GM18498 (cell line): ENCODE measurements around the gene KIAA1217.
A peak's percentile ranks its signal among the peaks of the same experiment; 100 is the strongest.

Source experiments
- ATAC-seq: cut with Tn5 transposase; IDR thresholded peaks from one replicate; pipeline ENCODE4 v1.9.1; 2021; ENCODE audit warnings: mild to moderate bottlenecking, moderate library complexity; ENCODE audit not compliant: unreplicated experiment

The KIAA1217 gene

DNA sequence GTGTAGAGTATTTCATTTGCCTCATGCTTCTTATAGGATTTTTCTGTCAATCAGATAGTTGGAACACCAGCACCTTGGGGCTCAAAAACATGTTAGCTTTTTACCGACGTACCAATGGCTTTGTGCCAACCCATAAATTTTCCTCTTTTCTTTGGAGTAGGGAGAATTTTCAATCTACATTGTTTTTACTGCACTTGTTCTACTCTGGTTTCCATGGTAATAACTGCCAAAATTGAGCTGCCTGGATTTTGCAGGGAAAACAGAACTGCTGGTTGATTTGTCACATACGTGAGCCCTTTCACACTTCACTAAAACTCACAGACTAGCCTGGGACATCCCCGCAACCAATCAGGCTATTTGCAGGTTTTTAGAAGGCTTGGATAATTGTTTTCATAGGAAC is 325.0 kb downstream of the KIAA1217 start:
- ATAC-seq: no peak

DNA sequence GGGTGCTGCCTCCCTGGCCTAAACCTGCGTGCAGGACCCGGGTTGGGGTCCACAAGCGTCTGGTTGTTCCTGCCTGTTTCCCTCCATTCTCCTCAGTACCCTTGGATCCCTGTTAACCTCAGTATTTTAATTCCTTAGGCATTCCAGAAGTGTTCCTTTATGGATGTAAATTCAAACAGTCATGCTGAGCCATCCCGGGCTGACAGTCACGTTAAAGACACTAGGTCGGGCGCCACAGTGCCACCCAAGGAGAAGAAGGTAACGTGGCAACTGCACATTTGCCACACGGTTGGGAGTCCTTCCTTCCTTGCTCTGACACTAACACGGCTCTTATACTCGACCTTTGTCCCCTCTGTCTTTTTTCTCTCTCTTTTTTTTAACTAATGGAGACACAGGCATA is 327.7 kb downstream of the KIAA1217 start:
- ATAC-seq: no peak

DNA sequence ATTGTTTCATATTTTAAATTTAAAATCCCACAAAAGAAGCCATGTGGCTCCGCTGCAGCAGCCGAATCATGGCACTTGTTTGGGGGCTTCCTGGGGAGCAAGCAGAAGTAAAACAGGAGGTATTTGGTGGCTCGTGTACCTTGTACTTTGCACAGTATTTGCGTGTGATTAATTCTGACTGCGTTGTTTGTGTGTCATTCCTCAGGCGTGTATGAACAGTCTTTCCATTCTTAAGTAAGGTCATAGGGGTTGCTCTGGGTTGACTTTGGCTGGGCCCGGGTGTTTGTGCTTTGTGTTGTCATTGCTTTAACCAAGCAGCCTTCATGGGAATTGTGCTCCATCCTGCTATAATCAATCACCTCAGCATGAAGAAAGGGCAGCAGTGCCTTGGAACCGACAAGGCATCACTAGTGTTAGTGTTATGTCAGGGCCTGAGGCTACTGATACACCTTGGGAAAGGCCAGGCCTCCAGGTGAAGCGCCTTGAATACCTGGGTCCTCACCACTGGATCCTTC is 332.4 kb downstream of the KIAA1217 start:
- ATAC-seq: no peak

DNA sequence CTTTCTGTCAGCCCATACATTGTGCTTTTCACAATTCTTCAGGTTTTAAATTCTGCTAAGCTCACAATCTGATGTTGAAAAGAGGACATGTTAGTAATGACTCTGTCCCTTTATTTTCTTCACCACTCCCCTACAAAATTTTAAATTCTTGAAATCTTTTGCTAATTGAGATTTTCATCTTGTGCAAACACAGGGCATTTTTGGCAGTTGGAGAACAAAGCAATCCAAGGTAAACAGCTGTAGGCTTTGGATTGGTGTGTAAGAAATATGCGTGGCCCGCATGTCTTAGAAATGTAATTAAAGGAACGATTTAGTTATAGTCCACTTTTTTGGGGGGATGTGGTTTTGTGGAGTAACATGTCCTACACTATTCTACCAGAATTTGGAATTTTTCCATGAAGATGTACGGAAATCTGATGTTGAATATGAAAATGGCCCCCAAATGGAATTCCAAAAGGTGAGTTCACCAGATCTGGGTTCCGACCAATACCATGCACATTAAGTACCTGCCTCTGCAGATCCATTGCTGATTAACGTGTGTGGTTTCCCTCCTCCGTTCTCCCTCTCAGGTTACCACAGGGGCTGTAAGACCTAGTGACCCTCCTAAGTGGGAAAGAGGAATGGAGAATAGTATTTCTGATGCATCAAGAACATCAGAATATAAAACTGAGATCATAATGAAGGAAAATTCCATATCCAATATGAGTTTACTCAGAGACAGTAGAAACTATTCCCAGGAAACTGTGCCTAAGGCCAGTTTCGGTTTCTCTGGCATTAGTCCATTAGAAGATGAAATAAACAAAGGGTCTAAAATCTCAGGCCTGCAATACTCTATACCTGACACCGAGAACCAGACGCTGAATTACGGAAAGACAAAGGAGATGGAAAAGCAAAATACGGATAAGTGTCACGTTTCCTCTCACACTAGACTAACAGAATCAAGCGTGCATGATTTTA is 333.7 kb downstream of the KIAA1217 start:
- no peak for ATAC-seq

DNA sequence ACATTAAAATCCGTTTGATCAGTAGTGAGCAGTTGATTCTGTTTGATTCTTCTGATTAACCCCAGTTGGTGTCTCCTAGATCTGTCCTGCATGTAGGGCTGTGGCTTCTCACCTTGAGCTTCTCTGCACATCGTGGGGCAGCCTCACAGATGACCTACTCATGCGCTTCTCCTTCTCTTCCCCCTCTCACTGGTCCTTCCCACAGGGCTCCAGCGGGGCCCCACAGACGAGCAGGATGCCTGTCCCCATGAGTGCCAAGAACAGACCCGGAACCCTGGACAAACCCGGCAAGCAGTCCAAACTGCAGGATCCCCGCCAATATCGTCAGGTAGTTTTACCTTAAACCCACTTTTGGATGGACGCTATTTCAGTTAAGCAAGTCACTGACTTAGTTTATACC is 335.8 kb downstream of the KIAA1217 start:
- no peak for ATAC-seq

DNA sequence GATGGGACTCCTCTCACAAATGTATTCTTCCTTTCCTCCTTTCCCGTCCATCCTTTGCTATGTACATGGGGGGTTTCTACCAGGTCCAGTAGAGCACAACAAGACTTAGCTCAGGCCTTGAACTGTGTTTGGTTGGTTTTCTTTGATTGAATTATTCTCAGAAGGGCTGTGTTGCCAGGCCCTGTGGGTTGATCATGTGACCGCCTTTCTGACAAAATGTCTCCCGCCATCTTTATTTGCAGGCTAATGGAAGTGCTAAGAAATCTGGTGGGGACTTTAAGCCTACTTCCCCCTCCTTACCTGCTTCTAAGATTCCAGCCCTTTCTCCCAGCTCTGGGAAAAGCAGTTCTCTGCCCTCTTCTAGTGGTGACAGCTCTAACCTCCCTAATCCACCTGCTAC is 336.6 kb downstream of the KIAA1217 start:
- no peak for ATAC-seq

DNA sequence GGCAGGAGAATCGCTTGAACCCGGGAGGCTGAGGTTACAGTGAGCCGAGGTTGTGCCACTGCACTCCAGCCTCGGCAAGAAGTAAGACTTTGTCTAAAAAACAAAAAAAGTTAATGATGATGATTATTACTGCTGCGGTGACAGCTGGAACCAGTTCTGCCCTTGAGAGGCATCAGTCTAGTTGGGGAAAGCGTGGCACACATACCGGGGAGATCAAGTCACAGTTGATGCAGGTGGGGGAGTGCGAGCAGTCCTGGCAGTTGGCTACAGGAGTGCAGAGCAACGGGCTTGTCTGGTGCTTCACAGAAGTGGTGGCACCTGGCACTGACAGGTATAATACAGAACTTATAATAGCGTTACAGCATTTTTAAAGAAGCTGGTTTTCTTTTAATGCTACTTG is 341.7 kb downstream of the KIAA1217 start:
- ATAC-seq: no peak

DNA sequence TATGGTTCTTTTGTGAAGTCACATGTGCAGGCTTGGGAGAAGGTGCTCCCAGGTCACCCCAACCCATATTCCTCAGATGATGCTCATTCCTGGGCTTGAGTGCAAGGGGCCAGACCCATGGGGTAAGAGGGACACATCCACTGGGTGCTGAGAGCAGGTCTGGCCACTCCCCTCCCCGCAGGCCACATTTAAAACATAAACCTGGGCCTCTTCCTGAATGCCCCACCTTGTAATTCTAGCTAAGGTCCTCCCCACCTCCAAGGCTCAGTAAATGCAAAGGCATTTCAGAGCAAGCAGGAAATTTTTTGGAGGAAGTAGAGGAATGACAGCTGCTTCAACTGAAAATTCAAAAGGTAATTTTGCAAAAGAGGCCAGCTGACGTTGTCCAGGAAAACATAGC is 342.2 kb downstream of the KIAA1217 start:
- no peak for ATAC-seq

DNA sequence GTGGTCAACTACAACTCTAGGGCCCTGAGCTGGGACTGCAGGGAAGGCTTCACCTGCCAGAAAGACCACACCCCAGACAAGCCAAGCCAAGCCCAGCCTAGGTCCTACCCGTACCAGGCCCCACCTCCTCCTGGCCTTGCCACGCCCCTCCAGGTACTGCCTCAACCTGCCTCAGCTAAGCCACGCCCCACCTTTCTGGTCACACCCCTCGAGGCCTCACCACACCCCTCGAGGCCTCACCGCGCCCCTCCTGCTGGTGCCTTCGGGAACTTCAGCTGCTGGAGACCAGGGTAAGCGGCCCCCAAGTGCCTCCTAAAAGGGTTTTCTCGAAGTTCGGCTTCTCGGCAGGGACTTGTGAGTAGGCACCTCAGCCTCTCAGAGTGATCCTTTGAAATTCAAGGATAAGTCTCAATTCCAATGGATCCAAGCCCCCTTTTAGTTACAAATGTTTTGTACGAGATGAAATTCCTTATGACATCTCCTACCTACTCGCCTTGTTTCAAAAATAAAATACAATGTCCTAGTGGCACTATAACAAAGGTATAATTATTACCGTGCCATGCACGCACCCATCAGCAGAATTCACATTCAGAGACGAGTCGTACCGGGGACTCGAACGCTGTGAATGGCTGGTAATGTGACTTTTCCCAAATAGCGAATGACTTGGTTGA is 343.5 kb downstream of the KIAA1217 start:
- ATAC-seq: no peak

DNA sequence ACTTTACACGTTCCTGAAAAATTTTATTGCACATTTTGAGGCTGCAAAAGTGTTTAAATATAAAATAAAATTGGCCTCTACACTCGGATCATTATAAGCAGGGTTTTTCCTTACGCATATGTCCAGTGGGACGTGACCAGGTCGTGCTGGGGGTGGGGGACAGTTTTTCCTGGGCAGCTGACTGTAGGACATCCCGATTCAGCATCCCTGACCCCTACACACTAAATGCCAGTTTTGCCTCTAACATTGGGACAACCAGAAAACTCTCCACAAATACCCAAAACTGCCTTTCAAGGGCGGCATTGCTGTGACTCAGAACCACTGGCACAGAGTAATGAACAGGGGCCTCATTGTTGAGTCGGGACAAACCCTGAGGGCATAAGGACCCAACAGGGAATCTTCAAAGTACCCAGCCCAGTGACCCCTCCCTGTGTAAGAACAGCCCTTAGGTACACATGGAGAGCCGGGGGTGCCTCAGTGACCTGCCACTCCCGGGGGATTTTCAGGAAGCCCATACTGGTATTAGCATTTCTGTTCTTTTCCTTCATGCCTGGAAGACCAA is 344.2 kb downstream of the KIAA1217 start:
- no peak for ATAC-seq

DNA sequence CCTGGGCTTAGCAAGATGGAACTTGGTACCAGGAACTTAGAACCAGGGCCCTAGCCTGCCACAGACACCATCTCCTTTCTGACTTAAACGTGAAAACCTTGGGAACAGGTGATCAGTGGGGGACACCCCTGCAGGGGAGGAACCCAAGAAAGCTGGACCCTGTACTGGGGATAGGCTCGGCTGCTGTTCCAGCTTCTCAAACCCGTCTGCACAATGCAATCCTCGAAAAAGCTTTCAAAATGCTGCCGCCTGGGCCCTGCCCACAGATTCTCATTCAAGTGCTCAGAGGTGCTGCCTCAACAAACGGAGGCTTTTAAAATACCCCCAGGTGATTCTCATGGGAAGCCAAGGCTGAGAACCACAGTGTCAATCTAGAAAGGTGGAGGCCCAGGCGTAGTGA is 345.1 kb downstream of the KIAA1217 start:
- no peak for ATAC-seq

DNA sequence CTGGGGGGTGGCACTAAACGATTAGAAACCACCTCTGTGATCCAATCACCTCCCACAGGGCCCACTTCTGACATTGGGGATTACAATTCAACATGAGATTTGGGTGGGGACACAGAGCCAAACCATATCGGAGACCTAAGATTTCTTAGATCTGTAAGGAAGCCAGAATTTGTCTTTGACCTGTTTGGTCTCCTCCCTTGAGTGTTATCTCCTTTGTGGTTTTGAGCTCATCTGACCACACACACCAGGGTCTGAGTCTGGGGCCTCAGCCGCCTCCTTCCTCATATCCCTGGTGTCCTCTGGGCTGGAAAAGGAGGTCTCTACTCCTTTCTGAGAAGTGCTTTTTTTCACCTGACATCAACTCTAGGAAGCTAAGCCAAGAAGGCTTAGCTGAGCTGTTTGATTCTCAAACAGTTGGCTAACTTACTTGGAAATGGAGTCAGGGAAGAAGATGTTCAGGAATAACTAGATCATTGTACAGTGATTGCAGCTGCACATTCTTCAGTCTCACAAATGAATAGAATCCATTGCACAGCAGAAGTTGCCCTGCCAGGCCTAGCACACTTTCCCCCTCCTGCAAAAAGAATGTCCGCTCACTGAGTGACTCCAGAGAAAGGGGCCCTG is 347.3 kb downstream of the KIAA1217 start:
- no peak for ATAC-seq

DNA sequence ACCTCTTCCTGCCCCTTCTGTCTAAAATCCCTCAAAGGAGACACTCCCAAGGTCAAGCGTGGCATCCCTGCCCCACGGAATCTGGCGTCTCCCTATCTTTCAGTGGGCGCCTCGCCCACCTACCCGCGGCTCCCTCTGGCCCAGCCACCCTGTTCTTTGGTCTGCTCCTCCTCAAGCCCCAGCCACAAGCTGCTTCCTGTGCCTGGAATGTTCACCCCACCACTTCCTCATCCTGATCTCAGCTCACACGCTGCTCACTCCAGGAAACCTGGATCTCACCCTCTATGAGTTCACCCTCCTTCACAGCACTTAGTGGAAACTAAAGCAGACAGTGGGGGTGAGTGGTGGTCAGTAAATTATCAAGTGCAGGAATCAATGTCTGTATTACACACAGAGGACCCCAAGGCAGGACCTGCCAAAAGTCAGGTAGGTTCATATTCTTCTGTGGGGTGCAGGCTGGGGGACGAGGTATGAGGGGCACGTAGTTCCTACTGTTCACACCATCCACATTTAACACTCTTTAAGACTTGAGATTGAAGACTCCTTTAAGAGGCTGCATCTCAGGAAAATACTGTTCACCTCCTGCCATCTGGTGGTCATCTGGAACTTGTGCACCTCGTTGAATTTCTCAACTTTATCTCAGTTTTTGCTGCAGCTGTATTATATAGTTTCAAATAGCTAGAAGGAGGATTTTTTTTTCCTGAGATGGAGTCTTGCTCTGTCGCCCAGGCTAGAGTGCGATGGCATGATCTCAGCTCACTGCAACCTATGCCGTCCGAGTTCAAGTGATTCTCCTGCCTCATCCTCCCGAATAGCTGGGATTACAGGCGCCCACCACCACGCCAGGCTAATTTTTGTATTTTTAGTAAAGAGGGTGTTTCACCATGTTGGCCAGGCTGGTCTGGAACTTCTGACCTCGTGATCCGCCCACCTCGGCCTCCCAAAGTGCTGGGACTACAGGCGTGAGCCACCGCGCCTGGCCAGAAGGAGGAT is 348.1 kb downstream of the KIAA1217 start:
- ATAC-seq: peak; percentile 82

DNA sequence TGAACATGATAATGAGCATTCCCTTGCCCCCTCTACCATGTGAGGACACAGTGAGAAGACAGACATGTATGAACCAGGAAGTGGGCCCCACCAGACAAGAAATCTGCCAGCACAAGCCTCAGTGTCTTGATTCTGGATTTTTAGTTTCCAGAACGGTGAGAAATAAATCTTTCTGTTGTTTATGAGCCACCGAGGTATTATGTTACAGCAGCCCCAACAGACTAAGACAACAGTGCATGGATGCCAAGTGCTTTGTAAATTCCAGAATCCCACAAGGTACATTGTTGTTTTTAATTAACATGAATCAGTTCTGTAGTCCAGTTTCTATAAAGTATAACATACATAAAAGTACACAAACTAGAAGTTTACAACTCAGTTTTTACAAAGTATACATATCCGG is 352.5 kb downstream of the KIAA1217 start:
- no peak for ATAC-seq

DNA sequence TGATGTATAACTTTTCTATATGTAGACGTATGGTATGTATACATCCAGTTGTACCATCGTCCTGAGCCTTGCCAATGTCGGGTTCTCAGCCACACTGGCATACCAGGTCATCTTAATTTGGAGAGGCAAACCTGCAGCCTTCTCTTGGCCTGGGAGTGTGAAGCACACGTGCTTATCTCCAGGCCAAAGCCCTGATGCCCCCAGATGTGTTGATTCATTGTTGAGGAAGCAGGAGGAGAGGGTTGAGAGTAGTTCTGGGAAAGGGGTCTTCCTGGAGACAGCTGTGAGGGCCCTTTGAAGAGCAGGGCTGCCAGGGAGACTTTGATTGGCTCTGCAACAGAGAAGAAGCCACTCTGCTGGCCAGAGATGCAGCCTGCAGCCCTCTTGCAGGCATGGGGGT is 359.1 kb downstream of the KIAA1217 start:
- ATAC-seq: no peak

DNA sequence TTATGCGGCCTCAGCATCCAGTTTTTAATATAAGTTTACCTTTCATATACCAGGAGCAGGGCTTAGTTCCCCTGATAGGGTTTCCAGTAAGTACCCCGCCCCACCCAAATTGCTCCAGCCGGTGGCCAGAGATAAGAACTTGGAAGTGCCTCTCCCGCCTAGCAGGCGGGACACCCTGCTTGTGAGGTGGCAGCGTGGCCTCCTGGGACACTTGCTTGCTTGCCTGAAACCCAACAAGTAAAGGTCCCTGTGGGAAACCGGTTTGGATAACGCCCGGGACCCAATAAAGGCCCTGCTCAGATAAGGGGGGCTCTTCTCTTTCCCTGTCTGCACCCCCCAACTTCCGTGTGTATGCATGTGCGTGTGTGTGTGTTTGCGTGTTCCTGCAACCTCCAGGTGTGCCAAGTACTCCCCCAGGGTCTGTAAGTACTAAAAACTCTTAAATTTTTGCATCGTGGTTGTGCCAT is 360.4 kb downstream of the KIAA1217 start:
- ATAC-seq: no peak

DNA sequence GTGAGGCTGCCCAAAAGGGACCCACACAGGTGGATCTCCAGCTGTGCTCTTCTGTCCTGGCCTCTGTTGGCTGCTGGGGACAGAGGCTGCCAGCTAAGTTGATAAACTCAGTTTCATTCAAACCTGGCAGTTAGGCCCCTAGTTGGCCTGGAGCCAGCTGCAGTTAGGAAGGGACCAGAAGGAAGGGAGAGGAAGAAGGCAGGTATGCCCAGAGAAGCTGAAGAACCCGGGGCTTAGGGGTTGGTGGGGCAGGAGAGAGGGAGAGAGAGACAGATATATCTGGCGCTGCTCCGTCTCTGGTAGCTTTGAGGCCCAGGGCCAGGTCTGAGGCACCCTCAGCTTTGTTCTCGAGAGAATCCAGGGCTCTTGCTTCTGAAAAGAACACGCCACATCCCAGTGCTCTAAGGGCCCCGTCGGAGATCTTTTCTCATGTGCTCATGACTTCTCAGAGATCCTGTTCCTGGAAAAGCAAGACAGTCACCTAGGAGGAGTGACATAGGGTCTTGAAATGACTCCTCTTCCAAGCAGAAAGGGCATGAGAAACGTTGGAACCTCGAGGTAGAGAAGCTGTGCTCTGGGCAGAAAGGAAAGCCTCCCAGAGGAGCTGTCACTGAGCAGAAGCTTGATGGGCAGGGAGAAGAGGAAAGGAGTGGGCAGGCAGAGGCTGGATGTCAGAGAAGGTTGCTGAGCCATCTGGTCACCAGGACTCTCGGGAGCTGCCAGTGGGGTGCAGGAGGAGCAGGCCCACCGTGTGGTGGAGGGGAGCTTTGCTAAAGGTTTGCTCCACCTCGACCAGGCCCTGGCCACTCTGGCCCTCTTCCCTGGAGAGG is 361.1 kb downstream of the KIAA1217 start:
- ATAC-seq: no peak

DNA sequence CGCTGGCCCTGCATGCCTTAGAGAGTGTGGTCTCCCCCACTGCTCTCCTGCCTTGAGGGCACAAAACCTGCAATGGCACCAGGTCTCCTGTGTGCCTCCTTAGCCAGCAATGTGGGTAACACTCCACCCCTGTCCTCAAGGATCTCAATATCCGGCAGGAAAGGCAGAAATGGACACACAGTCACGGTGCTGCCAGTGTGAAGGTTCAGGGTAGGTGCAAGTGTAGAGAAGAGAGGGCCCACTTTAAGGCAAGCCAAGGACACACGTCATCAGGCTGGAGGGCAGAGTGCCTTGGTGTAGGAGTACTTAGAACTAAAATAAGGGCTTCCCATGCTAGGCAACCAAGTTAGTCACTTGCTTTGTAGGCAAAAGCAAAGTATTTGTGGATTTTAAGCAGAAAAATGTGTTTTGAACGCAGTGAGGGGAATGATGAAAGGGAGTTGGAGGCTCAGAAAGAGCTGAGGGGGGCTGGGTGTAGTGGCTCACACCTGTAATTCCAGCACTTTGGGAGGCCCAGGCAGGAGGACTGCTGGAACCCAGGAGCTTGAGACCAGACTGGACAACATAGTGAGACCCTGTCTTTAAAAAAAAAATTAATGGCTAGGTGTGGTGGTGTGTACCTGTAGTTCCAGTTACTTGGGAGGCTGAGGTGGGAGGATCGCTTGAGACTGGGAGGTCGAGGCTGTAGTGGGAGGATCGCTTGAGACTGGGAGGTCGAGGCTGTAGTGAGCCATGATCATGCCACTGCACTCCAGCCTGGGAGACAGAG is 361.9 kb downstream of the KIAA1217 start:
- ATAC-seq: no peak
